A673 (cell line): ENCODE data around the gene ATOH7. TPM values are rescaled to one million over a fixed set of nuclear protein-coding genes. Genes with fewer than 3 reads are reported as not detected.

Source experiments
- BruUV-seq: library from RNA; stranded (reverse); fragments of 400-500 nt; replicated peaks from 2 replicates; lab custom pipeline; 2021; lab: Mats Ljungman, UMichigan
- CTCF ChIA-PET: fragments of 300-600 bp; sonication (Branson Sonifier 250); formaldehyde crosslinking; loops from one replicate; lab custom pipeline; 2022; ENCODE audit warnings: antibody characterized with exemption; lab: Charles Lee
- POLR2A ChIA-PET: fragments of 300-600 bp; sonication (Branson Sonifier 250); formaldehyde crosslinking; loops from one replicate; lab custom pipeline; 2022; ENCODE audit warnings: antibody characterized with exemption; ENCODE audit not compliant: low non-redundant PET; lab: Charles Lee
- DNase-seq: peaks from one replicate; pipeline ENCODE4 v3.0.0-alpha.2; 2015; ENCODE audit warnings: low spot score
- H3K27ac ChIP-seq: fragments of 200-600 bp; sonication (generic); 2 replicates; pipeline ENCODE4 v1.5.1; 2016; ENCODE audit warnings: mixed run types, low read depth, mild to moderate bottlenecking, mixed read lengths, antibody characterized with exemption, low read length; ENCODE audit not compliant: poor library complexity, severe bottlenecking
- H3K27me3 ChIP-seq: fragments of 200-600 bp; sonication (generic); replicated peaks from 2 replicates; pipeline ENCODE4 v1.6.1; 2017; ENCODE audit warnings: mixed run types, low read depth, mild to moderate bottlenecking, mixed read lengths, antibody characterized with exemption, low read length; ENCODE audit not compliant: insufficient read depth, poor library complexity
- H3K36me3 ChIP-seq: fragments of 200-600 bp; sonication (generic); 2 replicates; pipeline ENCODE4 v1.6.1; 2016; ENCODE audit warnings: mixed run types, mild to moderate bottlenecking, mixed read lengths, antibody characterized with exemption, low read length; ENCODE audit not compliant: insufficient read depth, poor library complexity, severe bottlenecking
- H3K4me1 ChIP-seq: fragments of 200-600 bp; sonication (generic); 2 replicates; pipeline ENCODE4 v1.6.1; 2017; ENCODE audit warnings: mixed run types, mild to moderate bottlenecking, mixed read lengths, antibody characterized with exemption, low read length; ENCODE audit not compliant: insufficient read depth, poor library complexity, severe bottlenecking
- H3K4me3 ChIP-seq: fragments of 200-600 bp; sonication (generic); 2 replicates; pipeline ENCODE4 v1.5.1; 2016; ENCODE audit warnings: low read depth, mixed run types, mild to moderate bottlenecking, mixed read lengths, low read length; ENCODE audit not compliant: poor library complexity, severe bottlenecking
- H3K9me3 ChIP-seq: fragments of 200-600 bp; sonication (generic); 2 replicates; pipeline ENCODE4 v1.6.1; 2016; ENCODE audit warnings: mixed run types, low read depth, mild to moderate bottlenecking, mixed read lengths, antibody characterized with exemption, low read length; ENCODE audit not compliant: poor library complexity, severe bottlenecking
- CTCF ChIP-seq: fragments of 300-800, 200-600 bp; sonication (generic); conservative IDR thresholded peaks from 2 replicates; pipeline ENCODE4 v1.5.1; 2017; ENCODE audit warnings: low read depth, mild to moderate bottlenecking, antibody characterized with exemption, low read length, moderate library complexity, mixed read lengths
- EZH2 ChIP-seq: fragments of 200-600 bp; sonication (generic); IDR thresholded peaks from 2 replicates; pipeline ENCODE4 v1.6.1; 2017; ENCODE audit warnings: borderline replicate concordance, low read depth, mild to moderate bottlenecking, mixed read lengths, antibody characterized with exemption, low read length; ENCODE audit not compliant: poor library complexity, severe bottlenecking
- intact Hi-C: fragments of 100-400 bp; cut with micrococcal nuclease; formaldehyde crosslinking; loops from one replicate; pipeline ENCODE4 v1.10.0; 2022; ENCODE audit not compliant: unreplicated experiment
- total RNA-seq: library from RNA; stranded (reverse); gene quantifications from 2 replicates; pipeline ENCODE4 v1.2.3, GENCODE V29; 2021

ATOH7 gene
- total RNA-seq, 1 experiment from 2014 or later: not detected

- CTCF ChIA-PET: no interaction called here
- no TSS peak for BruUV-seq
Observed at GRCh38 chr10:68242051-68242450, 10.1 kb upstream of the ATOH7 start.

GRCh38 chr10:68239596-68240150 is 7.8 kb upstream of the ATOH7 start:
- ChIA-PET CTCF (no interaction called here), POLR2A (no interaction called here)
- no peaks in the 10 kb centered on the region for H3K27me3 ChIP-seq
- intact Hi-C loops: no loop called here
- no peaks in the 10 kb centered on the region for H3K36me3 ChIP-seq
- no peak for DNase-seq
- H3K9me3 ChIP-seq: no peaks in the 10 kb centered on the region
- BruUV-seq: no TSS peak
- H3K4me3 ChIP-seq: no peak overlapping the region
- TF ChIP-seq EZH2: no peak
- no peak for TF ChIP-seq CTCF
- no peak overlapping the region for H3K27ac ChIP-seq
- no peaks in the 10 kb centered on the region for H3K4me1 ChIP-seq

More at GRCh38 chr10:68242051-68242450, 10.1 kb upstream of the ATOH7 start:
- no peak overlapping the region for H3K4me3 ChIP-seq
- H3K27me3 ChIP-seq: no peaks in the 10 kb centered on the region
- no peaks in the 10 kb centered on the region for H3K9me3 ChIP-seq
- DNase-seq: no peak
- no peak overlapping the region for H3K27ac ChIP-seq
- POLR2A ChIA-PET: no interaction called here
- intact Hi-C loops: no loop called here
- H3K4me1 ChIP-seq: no peaks in the 10 kb centered on the region
- no peaks in the 10 kb centered on the region for H3K36me3 ChIP-seq
- TF ChIP-seq CTCF (no peak), EZH2 (no peak)

GRCh38 chr10:68239069-68239468 is 7.2 kb upstream of the ATOH7 start:
- H3K27me3 ChIP-seq: no peaks in the 10 kb centered on the region
- no peak overlapping the region for H3K4me3 ChIP-seq
- ChIA-PET POLR2A (no interaction called here), CTCF (no interaction called here)
- no peak for DNase-seq
- TF ChIP-seq CTCF (no peak), EZH2 (no peak)
- H3K4me1 ChIP-seq: no peaks in the 10 kb centered on the region
- BruUV-seq: no TSS peak
- H3K9me3 ChIP-seq: no peaks in the 10 kb centered on the region
- no peak overlapping the region for H3K27ac ChIP-seq
- H3K36me3 ChIP-seq: no peaks in the 10 kb centered on the region
- intact Hi-C loops: no loop called here
